Mesothelial cell of epicardium (in vitro differentiated cells): ENCODE data around the gene ASIC4. TPM values are rescaled to one million over a fixed set of nuclear protein-coding genes. Genes with fewer than 3 reads are reported as not detected.

Source experiments
- DNase-seq, 2 experiments: peaks; one replicate each; pipeline ENCODE4 v3.0.0; 2021; ENCODE audit warnings: low spot score in 2 of 2; ENCODE audit not compliant: unreplicated experiment in 2 of 2
- H3K27ac Mint-ChIP-seq: 2 replicates; pipeline ENCODE4 v1.8.0; 2021; ENCODE audit warnings: mixed read lengths
- H3K27me3 Mint-ChIP-seq: 2 replicates; pipeline ENCODE4 v1.8.0; 2021; ENCODE audit warnings: low read depth, mixed read lengths
- H3K36me3 Mint-ChIP-seq: 2 replicates; pipeline ENCODE4 v1.8.0; 2021; ENCODE audit warnings: mixed read lengths
- H3K4me1 Mint-ChIP-seq: 2 replicates; pipeline ENCODE4 v1.8.0; 2021; ENCODE audit warnings: mixed read lengths
- H3K4me3 Mint-ChIP-seq: 2 replicates; pipeline ENCODE4 v1.8.0; 2021; ENCODE audit warnings: mild to moderate bottlenecking, moderate library complexity, mixed read lengths
- H3K9me3 Mint-ChIP-seq: 2 replicates; pipeline ENCODE4 v1.8.0; 2021; ENCODE audit warnings: mixed read lengths
- CTCF ChIP-seq: fragments of 200-600 bp; sonication (generic); IDR thresholded peaks from one replicate; pipeline ENCODE4 v1.5.0; 2021; ENCODE audit warnings: antibody characterized with exemption; ENCODE audit not compliant: unreplicated experiment
- total RNA-seq: library from RNA; stranded (reverse); gene quantifications from 3 replicates; pipeline ENCODE4 v1.2.1, GENCODE V29; 2021

ASIC4 gene
- total RNA-seq, 1 donor from 2014 or later, result 0.98 TPM

- Mint-ChIP-seq H3K27me3 (peaks cover 10% of the 10 kb centered on the region), H3K9me3 (no peaks in the 10 kb centered on the region), H3K4me3 (peak overlapping the region; percentile 80), H3K36me3 (peaks cover 10% of the 10 kb centered on the region), H3K27ac (peak overlapping the region; percentile 83), H3K4me1 (peaks cover 23% of the 10 kb centered on the region)
- DNase-seq, result peak in 1 of 2 experiments; percentile 73
- no peak for TF ChIP-seq CTCF
Observed at GRCh38 chr2:219542931-219543595, 28.8 kb downstream of the ASIC4 start.

- no peak for TF ChIP-seq CTCF
- peaks cover 5% of the 10 kb centered on the region for H3K36me3 Mint-ChIP-seq
- H3K9me3 Mint-ChIP-seq, result no peaks in the 10 kb centered on the region
- H3K4me3 Mint-ChIP-seq, result peak within 1 kb of the TSS; percentile 80
- peaks cover 19% of the 10 kb centered on the region for H3K4me1 Mint-ChIP-seq
- H3K27me3 Mint-ChIP-seq, result peaks cover 10% of the 10 kb centered on the region
- peak; percentile 97 to 98 for DNase-seq
- H3K27ac Mint-ChIP-seq, result peak within 1 kb of the TSS; percentile 85
Observed at GRCh38 chr2:219543596-219544358, 29.5 kb downstream of the ASIC4 start, which contains the start of the genes CHPF and TMEM198. Gene CHPF (minus strand): TSS chr2:219543809. CDS start chr2:219543538, 271 bp downstream. Gene TMEM198 (plus strand): TSS chr2:219544028. CDS start chr2:219544728, 700 bp downstream.

- peaks cover 19% of the 10 kb centered on the region for H3K4me1 Mint-ChIP-seq
- peak overlapping the region; percentile 78 for H3K4me3 Mint-ChIP-seq
- peak overlapping the region; percentile 71 for H3K27ac Mint-ChIP-seq
- no peaks in the 10 kb centered on the region for H3K9me3 Mint-ChIP-seq
- H3K36me3 Mint-ChIP-seq, result peaks cover 5% of the 10 kb centered on the region
- DNase-seq, result no peak
- peaks cover 10% of the 10 kb centered on the region for H3K27me3 Mint-ChIP-seq
- no peak for TF ChIP-seq CTCF
Observed at GRCh38 chr2:219544567-219544966, 30.3 kb downstream of the ASIC4 start.

- Mint-ChIP-seq H3K4me3 (peak overlapping the region; percentile 78), H3K9me3 (no peaks in the 10 kb centered on the region), H3K4me1 (peaks cover 19% of the 10 kb centered on the region), H3K27me3 (peaks cover 10% of the 10 kb centered on the region), H3K27ac (no peak overlapping the region), H3K36me3 (peaks cover 5% of the 10 kb centered on the region)
- DNase-seq, result no peak
- no peak for TF ChIP-seq CTCF
Observed at GRCh38 chr2:219545295-219545942, 31.1 kb downstream of the ASIC4 start.

- H3K4me3 Mint-ChIP-seq, result no peak overlapping the region
Observed at GRCh38 chr2:219545943-219546352, 31.7 kb downstream of the ASIC4 start.

More at GRCh38 chr2:219545943-219546352, 31.7 kb downstream of the ASIC4 start:
- no peaks in the 10 kb centered on the region for H3K9me3 Mint-ChIP-seq
- DNase-seq, result no peak
- peaks cover 14% of the 10 kb centered on the region for H3K27me3 Mint-ChIP-seq
- H3K36me3 Mint-ChIP-seq, result peaks cover 5% of the 10 kb centered on the region
- no peak for TF ChIP-seq CTCF
- no peak overlapping the region for H3K27ac Mint-ChIP-seq
- peaks cover 22% of the 10 kb centered on the region for H3K4me1 Mint-ChIP-seq
